Ovary (tissue), 9 donors: Measurements from ENCODE around the gene GABBR2. TPM values are rescaled to one million over a fixed set of nuclear protein-coding genes. Genes with fewer than 3 reads are reported as not detected.

Experiments used
- DNase-seq, 5 donors: peaks; one replicate each; pipeline ENCODE4 v3.0.0-alpha.2; 2019 to 2020
- H3K27ac ChIP-seq, 2 donors: fragments of 200-600 bp; one replicate each; pipeline versions ENCODE4 v1.5.1 to v1.8.0; 2019 to 2022
- H3K27me3 ChIP-seq: fragments of 200-600 bp; one replicate; pipeline ENCODE4 v1.8.0; 2022
- H3K36me3 ChIP-seq: fragments of 200-600 bp; sonication (generic); one replicate; pipeline ENCODE4 v1.5.1; 2019
- H3K4me1 ChIP-seq: one replicate; pipeline ENCODE4 v1.8.1; 2013; ENCODE audit warnings: mild to moderate bottlenecking, moderate library complexity; ENCODE audit not compliant: insufficient read depth
- H3K4me3 ChIP-seq: fragments of 200-600 bp; sonication (generic); one replicate; pipeline ENCODE4 v1.5.1; 2017
- H3K9me3 ChIP-seq, 2 donors: fragments of 200-600 bp in 1 of 2; sonication (generic) in 1 of 2; one replicate each; pipeline versions ENCODE4 v1.5.1 to v1.8.1; 2013 to 2019; ENCODE audit warnings: mild to moderate bottlenecking in 1 of 2, moderate library complexity in 1 of 2
- CTCF ChIP-seq, 3 donors: fragments of 450-650 bp in 2 of 3; fragments of 200-600 bp in 1 of 3; IDR thresholded peaks; one replicate each; pipeline versions ENCODE4 v1.5.1 to v1.8.0; 2016 to 2022; ENCODE audit warnings: antibody characterized with exemption in 3 of 3, mild to moderate bottlenecking in 1 of 3
- EP300 ChIP-seq: sonication (generic); formaldehyde crosslinking; IDR thresholded peaks from one replicate; pipeline ENCODE4 v1.6.1; 2017; ENCODE audit warnings: antibody characterized with exemption
- POLR2A ChIP-seq: fragments of 450-650 bp; IDR thresholded peaks from one replicate; pipeline ENCODE4 v1.6.1; 2017; ENCODE audit warnings: antibody characterized with exemption, mild to moderate bottlenecking, moderate library complexity
- WGBS, 3 donors: extraction: QIAGEN DNeasy Blood & Tissue Kit in 1 of 3; methylation state at CpG; one replicate each; pipeline versions ENCODE4 v1.1.5 to v1.1.7; 2013 to 2017; 5-methylcytosine and 5-hydroxymethylcytosine counted together
- intact Hi-C, 4 donors: fragments of 100-400 bp; cut with DNase I; formaldehyde crosslinking; loops; one replicate each; pipeline versions ENCODE4 v1.11.0 to v1.15.1; 2022 to 2023
- polyA plus RNA-seq, 2 donors: library from polyadenylated mRNA; stranded (reverse); fragments of 200-250 nt in 1 of 2; fragments of 350-450 nt in 1 of 2; fragmentation: Illumina TruSeq in 1 of 2; extraction: RNeasy Lipid Tissue Mini Kit (QIAGEN cat#74804) in 1 of 2; gene quantifications; one replicate each; pipeline ENCODE4 v1.2.3, GENCODE V29; 2013 to 2014
- total RNA-seq, 7 donors: library from RNA; depleted of rRNA in 2 of 7; stranded (reverse); fragments of >200 nt in 2 of 7; fragmentation: NEBNext Ultra II Directional in 3 of 7; extraction: Animal tissue kit (Norgen Biotek cat#: 25700) in 3 of 7; gene quantifications; one replicate each; pipeline versions ENCODE4 v1.1.0 to v1.2.4, GENCODE V29; 2016 to 2023
- donor health status: DM: no; HTN: no; CAD: no; lungs with moderate emphysema.
- donor health status: DM: no; HTN: no; CAD: no.
- donor health status: Bipolar disorder and iron deficiency.
- donor health status: DM: yes; HTN: yes; CAD: no.
- donor health status: DM: no; HTN: no; CAD: no.
- donor health status: DM: yes; HTN: yes; CAD: no.

The GABBR2 gene
- total and polyA plus RNA-seq, 9 donors, result 0.05 to 0.30 (median 0.22) TPM; not detected in 6

- no peak for TF ChIP-seq EP300
- TF ChIP-seq POLR2A, result no peak
- no peak for TF ChIP-seq CTCF (IDR thresholded peaks at IDR 0.05)
- H3K4me3 ChIP-seq, result no peak overlapping the region
- DNase-seq, result no peak
- no peak overlapping the region for H3K27ac ChIP-seq
- intact Hi-C loops, result no loop called here
- H3K36me3 ChIP-seq, result no peaks in the 10 kb centered on the region
- no peaks in the 10 kb centered on the region for H3K4me1 ChIP-seq
- no peaks in the 10 kb centered on the region for H3K27me3 ChIP-seq
- WGBS, 3 donors, result 2 to 4% (median 2%) methylated on average over 31 to 89 of the region's 89 CpGs
- H3K9me3 ChIP-seq, result no peaks in the 10 kb centered on the region
Observed at GRCh38 chr9:98708103-98708932, 417 bp downstream of the GABBR2 start.

GRCh38 chr9:98707166-98708102, 1.3 kb downstream of the GABBR2 start:
- Histone ChIP-seq H3K27me3 (no peaks in the 10 kb centered on the region), H3K27ac (no peak overlapping the region), H3K36me3 (no peaks in the 10 kb centered on the region), H3K4me3 (no peak overlapping the region), H3K9me3 (no peaks in the 10 kb centered on the region), H3K4me1 (no peaks in the 10 kb centered on the region)
- no peak for TF ChIP-seq CTCF (IDR thresholded peaks at IDR 0.05)
- no peak for TF ChIP-seq EP300
- no peak for TF ChIP-seq POLR2A
- DNase-seq, result no peak
- WGBS, 3 donors, result 2 to 4% (median 2%) methylated on average over 60 to 79 of the region's 79 CpGs
- intact Hi-C loops, result no loop called here

GRCh38 chr9:98706651-98707165, 2.0 kb downstream of the GABBR2 start:
- WGBS, 3 donors, result 3 to 6% (median 5%) methylated on average over 15 of the region's 15 CpGs
- Histone ChIP-seq H3K4me1 (no peaks in the 10 kb centered on the region), H3K27me3 (no peaks in the 10 kb centered on the region), H3K9me3 (no peaks in the 10 kb centered on the region), H3K4me3 (no peak overlapping the region), H3K27ac (no peak overlapping the region), H3K36me3 (no peaks in the 10 kb centered on the region)
- intact Hi-C loops, result no loop called here
- TF ChIP-seq EP300 (no peak), POLR2A (no peak), CTCF (IDR thresholded peaks at IDR 0.05) (no peak)
- DNase-seq, result no peak

GRCh38 chr9:98702835-98703380, 5.8 kb downstream of the GABBR2 start:
- WGBS, 3 donors, result 59 to 69% (median 67%) methylated on average over 2 of the region's 2 CpGs
- Histone ChIP-seq H3K4me1 (no peaks in the 10 kb centered on the region), H3K36me3 (no peaks in the 10 kb centered on the region), H3K4me3 (no peak overlapping the region), H3K27me3 (no peaks in the 10 kb centered on the region), H3K27ac (no peak overlapping the region), H3K9me3 (no peaks in the 10 kb centered on the region)
- no peak for DNase-seq
- intact Hi-C loops, result no loop called here
- TF ChIP-seq CTCF (IDR thresholded peaks at IDR 0.05), result no peak
- no peak for TF ChIP-seq EP300
- no peak for TF ChIP-seq POLR2A
